OCI-LY7 (cell line): ENCODE results near the gene FNDC10. TPM values are rescaled to one million over a fixed set of nuclear protein-coding genes. Genes with fewer than 3 reads are reported as not detected.
A peak's percentile ranks its signal among the peaks of the same experiment; 100 is the strongest.

ENCODE experiments used
- BruUV-seq: library from RNA; stranded (reverse); fragments of 400-500 nt; replicated peaks from 2 replicates; lab custom pipeline; 2021; lab: Mats Ljungman, UMichigan
- CTCF ChIA-PET: fragments of 300-600 bp; sonication (Branson Sonifier 250); formaldehyde crosslinking; loops from one replicate; lab custom pipeline; 2022; ENCODE audit warnings: antibody characterized with exemption; ENCODE audit not compliant: unreplicated experiment; lab: Charles Lee
- POLR2A ChIA-PET: fragments of 300-600 bp; sonication (Branson Sonifier 250); formaldehyde crosslinking; loops from one replicate; lab custom pipeline; 2022; ENCODE audit warnings: antibody characterized with exemption; lab: Charles Lee
- DNase-seq: peaks from one replicate; pipeline ENCODE4 v3.0.0-alpha.2; 2015; ENCODE audit warnings: low spot score
- H2AFZ ChIP-seq: fragments of 200-600 bp; sonication (generic), shearing (Covaris generic); 2 replicates; pipeline ENCODE4 v1.6.1; 2014; ENCODE audit warnings: mild to moderate bottlenecking, antibody characterized with exemption, low read length, moderate library complexity
- H3K27ac ChIP-seq: fragments of 200-600 bp; sonication (generic); 2 replicates; pipeline ENCODE4 v1.5.1; 2014; ENCODE audit warnings: mixed run types, low read depth, mild to moderate bottlenecking, moderate library complexity, low read length, inconsistent platforms; ENCODE audit not compliant: poor library complexity, severe bottlenecking
- H3K36me3 ChIP-seq: fragments of 200-600 bp; sonication (generic); 2 replicates; pipeline ENCODE4 v1.6.1; 2014; ENCODE audit warnings: mild to moderate bottlenecking, antibody characterized with exemption, low read length, moderate library complexity, mixed read lengths; ENCODE audit not compliant: insufficient read depth
- H3K4me1 ChIP-seq: fragments of 200-600 bp; sonication (generic); 2 replicates; pipeline ENCODE4 v1.5.1; 2014; ENCODE audit warnings: mild to moderate bottlenecking, low read length; ENCODE audit not compliant: insufficient read depth, poor library complexity, severe bottlenecking
- H3K4me2 ChIP-seq: fragments of 200-600 bp; sonication (generic); 2 replicates; pipeline ENCODE4 v1.6.1; 2014; ENCODE audit warnings: mild to moderate bottlenecking, low read length
- H3K4me3 ChIP-seq: fragments of 200-600 bp; sonication (generic); 2 replicates; pipeline ENCODE4 v1.5.1; 2014; ENCODE audit warnings: mild to moderate bottlenecking, low read depth, low read length; ENCODE audit not compliant: poor library complexity, severe bottlenecking
- H3K79me2 ChIP-seq: fragments of 200-600 bp; sonication (generic); 2 replicates; pipeline ENCODE4 v1.6.1; 2016; ENCODE audit warnings: low read depth, mild to moderate bottlenecking, low read length, moderate library complexity, mixed read lengths; ENCODE audit not compliant: insufficient read depth
- H3K9me2 ChIP-seq: fragments of 200-600 bp; sonication (generic); 2 replicates; pipeline ENCODE4 v1.6.1; 2016; ENCODE audit warnings: mild to moderate bottlenecking, low read length, mixed read lengths; ENCODE audit not compliant: insufficient read depth
- H3K9me3 ChIP-seq: fragments of 200-600 bp; sonication (generic); 2 replicates; pipeline ENCODE4 v1.6.1; 2014; ENCODE audit warnings: mild to moderate bottlenecking, mixed run types, low read length, mixed read lengths
- H4K20me1 ChIP-seq: fragments of 200-600 bp; sonication (generic); 2 replicates; pipeline ENCODE4 v1.6.1; 2014; ENCODE audit warnings: mild to moderate bottlenecking, antibody characterized with exemption, low read length, moderate library complexity, mixed read lengths; ENCODE audit not compliant: insufficient read depth
- CTCF ChIP-seq: fragments of 200-600 bp; sonication (generic); conservative IDR thresholded peaks from 2 replicates; pipeline ENCODE4 v1.5.1; 2014; ENCODE audit warnings: mild to moderate bottlenecking, antibody characterized with exemption, low read length, moderate library complexity, mixed read lengths
- EZH2phosphoT487 ChIP-seq: fragments of 200-600 bp; sonication (generic); IDR thresholded peaks from 2 replicates; pipeline ENCODE4 v1.6.1; 2018; ENCODE audit warnings: low read depth, borderline replicate concordance, mild to moderate bottlenecking, mixed run types, antibody characterized with exemption, low read length, moderate library complexity, mixed read lengths
- intact Hi-C: fragments of 100-400 bp; cut with micrococcal nuclease; formaldehyde crosslinking; loops from one replicate; pipeline ENCODE4 v1.10.0; 2022; ENCODE audit not compliant: unreplicated experiment
- total RNA-seq, 2 experiments: library from RNA; depleted of rRNA in 1 of 2; stranded (reverse); fragments of >200 nt in 1 of 2; shearing (Covaris generic) in 1 of 2; gene quantifications; 2 replicates each; pipeline ENCODE4 v1.2.3, GENCODE V29; 2014 to 2022

FNDC10 gene
- total RNA-seq, 2 experiments from 2014 or later = 1.3 to 2.7 TPM

- peak within 1 kb of the TSS; percentile 84 for H2AFZ ChIP-seq
- peak within 1 kb of the TSS; percentile 88 for H3K4me3 ChIP-seq
- ChIA-PET CTCF (no interaction called here), POLR2A (no interaction called here)
- H3K9me2 ChIP-seq = no peaks in the 10 kb centered on the region
- DNase-seq = peak; percentile 96
- H3K27ac ChIP-seq = peak within 1 kb of the TSS; percentile 69
- no peaks in the 10 kb centered on the region for H4K20me1 ChIP-seq
- H3K36me3 ChIP-seq = peaks cover 27% of the 10 kb centered on the region
- H3K9me3 ChIP-seq = no peaks in the 10 kb centered on the region
- peak within 1 kb of the TSS; percentile 96 for H3K4me2 ChIP-seq
- intact Hi-C loops = loop anchor here (5.0 kb wide), 1 partner anchor 42 kb away; the partner anchor contains the start of gene MIB2
- no peak for TF ChIP-seq EZH2phosphoT487
- TF ChIP-seq CTCF = no peak
- TSS peak; percentile 97 for BruUV-seq
- H3K79me2 ChIP-seq = peaks cover 44% of the 10 kb centered on the region
- peaks cover 13% of the 10 kb centered on the region for H3K4me1 ChIP-seq
Measured at GRCh38 chr1:1574721-1575537, 25.0 kb downstream of the FNDC10 start, which contains the start of gene SSU72. Gene SSU72, minus strand, starts transcription at chr1:1574863. Its CDS starts 306 bp downstream, at chr1:1574557.

- Histone ChIP-seq H3K9me2 (no peaks in the 10 kb centered on the region), H4K20me1 (no peaks in the 10 kb centered on the region), H3K4me3 (peak overlapping the region; percentile 88), H3K27ac (peak overlapping the region; percentile 69), H3K9me3 (no peaks in the 10 kb centered on the region), H3K36me3 (peaks cover 35% of the 10 kb centered on the region), H3K79me2 (peaks cover 52% of the 10 kb centered on the region), H2AFZ (0 out of 2 replicates have a peak overlapping the region, but pooled peaks have one; percentile 24), H3K4me2 (peak overlapping the region; percentile 74), H3K4me1 (peaks cover 13% of the 10 kb centered on the region)
- ChIA-PET POLR2A (interaction anchor here (0.7 to 1.3 kb wide), 2 partner anchors 167 to 763 kb away, joined by 3 read pairs; partner anchors contain the start of gene MRPL20), CTCF (no interaction called here)
- no peak for TF ChIP-seq EZH2phosphoT487
- peak; percentile 56; the same call in 1 of the 2 replicates for TF ChIP-seq CTCF
- DNase-seq = peak; percentile 84
- intact Hi-C loops = loop anchor here (5.0 kb wide), 1 partner anchor 43 kb away; the partner anchor contains the start of gene MIB2
- BruUV-seq = no TSS peak
Measured at GRCh38 chr1:1573843-1574720, 25.9 kb downstream of the FNDC10 start.
